ENCODE data around the gene SMIM29.

Gene SMIM29

DNA sequence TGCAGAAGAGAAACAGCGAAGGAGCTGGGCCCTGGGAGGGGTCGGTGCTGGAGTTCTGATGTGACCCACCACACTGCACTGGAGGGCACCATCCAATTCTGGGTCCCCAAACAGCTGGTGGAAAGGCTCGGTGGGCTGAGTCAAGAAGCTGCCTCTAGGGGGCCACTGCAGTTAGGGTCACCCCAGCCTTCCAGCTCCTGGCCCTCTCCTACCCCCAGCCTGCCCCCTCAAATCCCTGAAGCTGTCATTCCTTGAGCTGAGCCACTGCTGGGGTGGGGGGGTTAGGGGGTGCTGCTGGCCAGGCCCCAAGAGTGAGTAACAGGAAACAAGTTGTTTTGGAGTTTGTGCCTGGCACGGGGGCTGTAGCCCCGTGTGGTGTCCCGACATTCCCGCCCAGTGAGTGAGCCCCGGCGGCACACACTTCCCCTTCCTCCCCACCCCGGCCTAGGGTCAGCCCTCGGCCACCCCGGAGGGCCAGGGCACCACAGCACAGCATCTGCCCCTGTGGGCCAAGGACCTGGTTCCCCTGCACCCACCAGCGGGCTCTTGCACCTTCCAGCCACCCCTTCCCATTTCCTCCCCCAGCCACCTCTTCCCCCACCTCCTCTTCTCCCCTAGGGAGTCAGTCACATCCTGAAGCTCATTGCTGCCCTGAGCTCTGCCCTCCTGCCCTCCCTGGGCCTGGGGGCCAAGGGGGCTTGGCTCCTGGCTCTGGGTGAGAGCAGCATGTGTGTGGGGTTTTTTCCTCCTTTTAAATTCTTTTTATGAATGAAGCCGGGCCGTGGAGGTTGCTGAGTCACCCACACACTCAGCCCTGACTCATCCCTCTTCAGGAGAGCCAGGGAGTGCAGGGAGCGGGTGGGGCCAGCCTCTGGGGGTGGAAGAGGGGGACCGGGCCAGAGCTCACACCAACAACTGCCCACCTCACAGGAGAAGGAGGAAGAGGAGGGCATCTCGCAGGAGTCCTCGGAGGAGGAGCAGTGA, 4.6 kb downstream of the SMIM29 start:
- Histone ChIP-seq H3K4me3 (ENCODE audit: low read depth in 1 of 2, low read length in 2 of 2) (no peak overlapping the region), H3K9ac (ENCODE audit: low read length) (no peak overlapping the region), H3K36me3 (ENCODE audit: insufficient read depth, low read length) (peaks cover 11% of the 10 kb centered on the region), H3K4me1 (ENCODE audit: insufficient read depth, low read length) (peaks cover 20% of the 10 kb centered on the region), H3K27ac (ENCODE audit: low read depth, low read length) (no peak overlapping the region), H3K27me3 (ENCODE audit: control insufficient read depth in 1 of 2, insufficient read depth in 2 of 2, low read length in 2 of 2) (no peaks in the 10 kb centered on the region), H3K9me3 (ENCODE audit: low read length) (no peaks in the 10 kb centered on the region)

DNA sequence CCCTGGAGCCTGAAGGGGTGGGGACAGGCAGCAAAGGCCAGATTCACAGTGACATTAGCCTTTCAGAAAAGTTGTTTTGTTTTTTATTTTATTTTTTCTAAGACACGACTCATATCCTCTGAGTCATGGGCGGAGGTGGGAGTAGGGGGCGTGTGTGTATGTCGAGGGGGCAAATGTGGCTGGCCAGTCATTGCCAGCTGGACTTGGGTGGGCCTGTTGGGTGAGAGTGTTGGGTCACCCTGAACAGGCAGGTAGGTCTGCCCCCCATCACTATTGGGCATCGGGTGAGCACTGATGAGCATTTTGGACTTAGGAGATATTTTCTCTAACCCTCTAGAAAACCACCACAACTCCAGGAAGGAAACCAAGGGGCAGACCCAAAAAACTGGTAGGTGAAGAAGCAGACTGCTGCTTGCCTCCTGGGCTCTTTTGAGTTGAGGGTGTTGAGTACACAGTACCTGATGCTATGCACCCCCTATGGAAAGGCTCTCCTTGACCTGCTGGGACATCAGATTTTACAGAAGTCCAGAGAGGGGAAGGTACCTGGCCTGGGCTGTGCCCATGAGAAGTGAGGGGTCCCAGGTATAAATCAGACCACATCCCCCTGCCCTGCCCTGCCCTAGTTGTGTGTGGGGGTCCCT, 5.6 kb downstream of the SMIM29 start:
- peaks cover 11% of the 10 kb centered on the region for H3K36me3 ChIP-seq (ENCODE audit: insufficient read depth, low read length)
- H3K4me3 ChIP-seq (ENCODE audit: low read depth in 1 of 2, low read length in 2 of 2): no peak overlapping the region
- H3K9me3 ChIP-seq (ENCODE audit: low read length): no peaks in the 10 kb centered on the region
- H3K4me1 ChIP-seq (ENCODE audit: insufficient read depth, low read length): peaks cover 20% of the 10 kb centered on the region
- H3K9ac ChIP-seq (ENCODE audit: low read length): no peak overlapping the region
- no peak overlapping the region for H3K27ac ChIP-seq (ENCODE audit: low read depth, low read length)
- H3K27me3 ChIP-seq (ENCODE audit: control insufficient read depth in 1 of 2, insufficient read depth in 2 of 2, low read length in 2 of 2): no peaks in the 10 kb centered on the region

DNA sequence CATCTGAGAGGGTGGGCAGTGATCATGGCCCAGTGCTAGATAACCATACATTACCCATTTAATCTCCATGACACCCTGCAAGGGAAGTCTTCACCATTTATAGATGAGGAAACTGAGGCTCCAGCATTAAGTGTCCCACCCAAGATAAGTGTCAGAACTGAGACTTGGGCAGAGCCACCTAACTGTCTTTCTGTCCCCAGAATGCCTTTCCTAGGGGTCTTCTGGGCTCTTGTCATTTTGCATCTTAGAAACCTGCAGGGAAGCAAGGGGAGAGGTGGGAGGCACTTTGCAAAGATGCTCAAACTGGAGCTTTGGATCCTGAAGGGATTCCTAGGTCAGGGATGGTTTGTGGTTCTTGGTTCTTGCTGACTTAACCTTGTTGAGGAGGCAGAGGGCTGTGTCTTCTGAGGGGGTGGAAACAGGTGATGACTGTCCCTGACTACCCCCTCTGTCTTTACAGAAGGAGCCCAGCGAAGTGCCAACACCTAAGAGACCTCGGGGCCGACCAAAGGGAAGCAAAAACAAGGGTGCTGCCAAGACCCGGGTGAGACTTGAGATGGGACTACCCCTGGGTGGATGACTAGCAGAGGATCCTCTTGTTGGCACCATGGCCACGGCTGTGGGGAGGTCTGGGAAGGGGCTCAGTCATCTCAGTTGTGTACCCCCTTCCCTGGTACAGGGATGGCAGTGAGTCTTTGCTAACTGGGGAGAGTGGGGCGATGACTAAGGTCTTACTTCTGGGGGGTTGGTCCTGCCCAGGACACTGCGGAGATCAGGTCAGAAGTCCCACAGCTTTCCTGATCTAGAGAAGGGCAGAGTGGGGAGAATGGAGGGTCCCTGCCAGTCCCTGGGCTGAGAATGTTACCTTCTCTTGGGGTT, 6.3 kb downstream of the SMIM29 start:
- Histone ChIP-seq H3K4me1 (ENCODE audit: insufficient read depth, low read length) (peaks cover 14% of the 10 kb centered on the region), H3K27ac (ENCODE audit: low read depth, low read length) (no peak overlapping the region), H3K9me3 (ENCODE audit: low read length) (no peaks in the 10 kb centered on the region), H3K9ac (ENCODE audit: low read length) (no peak overlapping the region), H3K27me3 (ENCODE audit: control insufficient read depth in 1 of 2, insufficient read depth in 2 of 2, low read length in 2 of 2) (no peaks in the 10 kb centered on the region), H3K4me3 (ENCODE audit: low read depth in 1 of 2, low read length in 2 of 2) (no peak overlapping the region), H3K36me3 (ENCODE audit: insufficient read depth, low read length) (peaks cover 11% of the 10 kb centered on the region)

DNA sequence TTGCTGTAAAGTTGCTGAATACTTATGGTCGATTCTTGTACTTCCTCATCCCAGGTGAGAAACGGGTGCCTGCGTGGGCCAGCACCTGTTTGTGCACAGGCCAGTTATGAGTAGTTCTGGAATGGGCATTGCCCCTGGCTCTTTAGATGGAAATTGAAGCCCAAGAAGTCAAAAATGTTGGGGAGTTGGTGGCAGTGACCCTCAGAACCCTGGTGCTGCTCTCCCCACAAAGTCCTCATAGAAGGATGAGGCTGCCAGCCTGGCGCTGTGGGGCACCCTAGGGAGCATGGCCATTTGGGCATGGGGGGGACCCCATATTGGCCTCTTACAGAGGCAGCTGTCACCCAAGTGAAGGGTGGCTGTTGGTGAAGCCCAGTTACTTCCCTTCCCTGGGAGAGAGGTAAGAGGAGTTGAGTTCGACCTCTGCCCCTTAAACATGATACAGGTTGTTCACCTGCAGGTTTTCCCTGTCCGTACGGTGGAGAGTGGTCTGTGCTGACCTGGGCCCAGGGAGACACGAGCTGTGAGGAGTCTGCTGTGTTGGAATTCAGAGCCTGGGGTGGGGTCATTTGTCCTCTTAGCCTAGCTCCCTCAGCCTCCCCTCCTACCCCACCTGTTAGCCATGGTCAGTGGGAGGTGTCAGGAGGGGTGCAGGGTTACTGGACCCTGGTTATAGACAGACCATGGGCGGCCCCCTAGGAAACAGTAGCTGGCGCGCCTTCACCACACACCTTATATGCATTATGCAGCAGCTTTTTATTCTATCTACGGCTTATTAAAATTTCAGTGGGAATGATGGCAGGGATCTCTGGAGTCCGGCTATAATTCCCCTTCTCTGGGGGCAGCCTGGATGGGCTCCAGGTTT, 7.2 kb downstream of the SMIM29 start:
- H3K36me3 ChIP-seq (ENCODE audit: insufficient read depth, low read length): peaks cover 11% of the 10 kb centered on the region
- no peak overlapping the region for H3K9ac ChIP-seq (ENCODE audit: low read length)
- H3K9me3 ChIP-seq (ENCODE audit: low read length): no peaks in the 10 kb centered on the region
- H3K4me1 ChIP-seq (ENCODE audit: insufficient read depth, low read length): peaks cover 14% of the 10 kb centered on the region
- H3K27me3 ChIP-seq (ENCODE audit: control insufficient read depth in 1 of 2, insufficient read depth in 2 of 2, low read length in 2 of 2): no peaks in the 10 kb centered on the region
- no peak overlapping the region for H3K27ac ChIP-seq (ENCODE audit: low read depth, low read length)
- no peak overlapping the region for H3K4me3 ChIP-seq (ENCODE audit: low read depth in 1 of 2, low read length in 2 of 2)

DNA sequence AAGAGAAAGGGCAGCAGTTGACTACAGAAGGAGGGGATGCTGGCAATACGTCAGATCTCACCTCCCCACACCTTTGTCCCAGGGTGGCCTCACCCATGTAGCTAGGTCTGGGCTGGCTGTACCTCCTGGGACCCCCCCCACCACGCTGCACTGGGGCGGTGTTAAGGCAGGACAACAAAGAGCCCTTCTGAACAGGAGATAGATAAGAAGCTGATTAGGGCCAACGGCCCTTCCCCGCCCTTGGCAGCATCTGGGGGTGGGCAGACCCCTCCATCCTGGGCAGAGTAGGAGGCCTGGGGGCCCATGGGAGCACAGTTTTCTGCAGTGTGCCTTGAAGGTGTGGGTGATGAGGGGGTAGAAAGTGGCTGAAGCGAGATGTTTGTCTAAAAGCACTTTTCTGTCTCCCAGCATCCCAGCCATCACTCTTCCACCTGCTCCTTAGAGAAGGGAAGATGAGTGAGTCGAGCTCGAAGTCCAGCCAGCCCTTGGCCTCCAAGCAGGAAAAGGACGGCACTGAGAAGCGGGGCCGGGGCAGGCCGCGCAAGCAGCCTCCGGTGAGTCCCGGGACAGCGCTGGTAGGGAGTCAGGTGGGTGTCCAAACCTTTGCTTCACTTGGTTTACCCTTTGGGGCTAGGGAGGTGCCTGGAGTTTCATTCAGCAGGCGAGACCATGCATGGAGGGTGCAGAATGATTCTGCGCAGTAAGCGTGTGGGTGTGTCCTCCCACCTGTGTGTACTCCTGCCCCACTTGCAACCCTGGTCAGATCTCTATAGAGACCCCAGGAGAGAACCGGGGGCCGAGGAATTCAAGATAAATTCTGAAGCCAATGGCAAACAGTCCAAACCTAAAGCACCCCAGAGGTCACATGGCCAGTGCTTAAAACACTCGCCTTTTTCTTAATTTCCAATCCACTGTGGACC, 8.2 kb downstream of the SMIM29 start:
- no peak overlapping the region for H3K9ac ChIP-seq (ENCODE audit: low read length)
- no peak overlapping the region for H3K27ac ChIP-seq (ENCODE audit: low read depth, low read length)

DNA sequence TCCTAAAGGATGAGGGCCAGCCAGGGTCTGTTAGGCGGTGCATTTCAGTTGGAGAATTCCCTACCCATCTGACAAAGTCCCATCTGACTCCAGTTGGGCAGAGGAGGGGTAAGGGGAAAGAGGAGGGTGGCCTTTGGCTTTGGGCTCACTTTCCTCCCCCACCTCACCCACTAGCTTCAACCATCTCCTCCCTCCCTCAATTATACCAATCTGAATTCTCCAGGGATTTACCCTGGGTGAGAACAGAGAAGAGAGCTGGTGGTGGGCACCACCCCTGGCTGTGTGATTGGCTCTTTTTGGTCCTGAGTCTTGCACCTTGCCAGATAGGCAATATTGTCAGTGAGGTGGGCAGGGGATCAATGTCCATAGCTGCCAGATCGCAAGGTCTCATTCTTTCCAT, 8.9 kb downstream of the SMIM29 start:
- H3K9ac ChIP-seq (ENCODE audit: low read length): no peak overlapping the region
- peaks cover 21% of the 10 kb centered on the region for H3K4me1 ChIP-seq (ENCODE audit: insufficient read depth, low read length)
- no peak overlapping the region for H3K27ac ChIP-seq (ENCODE audit: low read depth, low read length)
- no peak overlapping the region for H3K4me3 ChIP-seq (ENCODE audit: low read depth in 1 of 2, low read length in 2 of 2)
- H3K36me3 ChIP-seq (ENCODE audit: insufficient read depth, low read length): peaks cover 11% of the 10 kb centered on the region
- H3K27me3 ChIP-seq (ENCODE audit: control insufficient read depth in 1 of 2, insufficient read depth in 2 of 2, low read length in 2 of 2): no peaks in the 10 kb centered on the region
- no peaks in the 10 kb centered on the region for H3K9me3 ChIP-seq (ENCODE audit: low read length)

More for the DNA sequence above, 8.2 kb downstream of the SMIM29 start:
- Histone ChIP-seq H3K9me3 (ENCODE audit: low read length) (no peaks in the 10 kb centered on the region), H3K27me3 (ENCODE audit: control insufficient read depth in 1 of 2, insufficient read depth in 2 of 2, low read length in 2 of 2) (no peaks in the 10 kb centered on the region), H3K4me3 (ENCODE audit: low read depth in 1 of 2, low read length in 2 of 2) (no peak overlapping the region), H3K4me1 (ENCODE audit: insufficient read depth, low read length) (peaks cover 21% of the 10 kb centered on the region), H3K36me3 (ENCODE audit: insufficient read depth, low read length) (peaks cover 11% of the 10 kb centered on the region)

DNA sequence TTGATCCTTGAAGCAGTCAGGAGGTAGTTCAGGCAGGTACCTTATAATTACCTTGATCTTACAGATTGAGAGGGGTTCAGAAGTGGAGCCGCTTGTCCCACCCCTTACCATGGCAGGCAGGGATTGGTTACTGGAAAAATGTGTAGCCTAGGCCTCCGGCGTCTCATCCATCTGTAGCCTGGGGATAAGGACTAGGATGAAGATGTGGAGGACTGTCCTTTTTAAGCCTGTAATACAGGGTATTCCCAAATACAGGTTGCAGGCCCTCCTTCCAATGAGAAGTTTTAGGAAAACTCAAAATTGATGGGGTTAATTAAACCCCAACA, 9.3 kb downstream of the SMIM29 start:
- H3K27me3 ChIP-seq (ENCODE audit: control insufficient read depth in 1 of 2, insufficient read depth in 2 of 2, low read length in 2 of 2): no peaks in the 10 kb centered on the region
- peaks cover 11% of the 10 kb centered on the region for H3K36me3 ChIP-seq (ENCODE audit: insufficient read depth, low read length)
- no peak overlapping the region for H3K27ac ChIP-seq (ENCODE audit: low read depth, low read length)
- no peak overlapping the region for H3K4me3 ChIP-seq (ENCODE audit: low read depth in 1 of 2, low read length in 2 of 2)
- H3K9me3 ChIP-seq (ENCODE audit: low read length): no peaks in the 10 kb centered on the region
- peaks cover 21% of the 10 kb centered on the region for H3K4me1 ChIP-seq (ENCODE audit: insufficient read depth, low read length)
- no peak overlapping the region for H3K9ac ChIP-seq (ENCODE audit: low read length)

DNA sequence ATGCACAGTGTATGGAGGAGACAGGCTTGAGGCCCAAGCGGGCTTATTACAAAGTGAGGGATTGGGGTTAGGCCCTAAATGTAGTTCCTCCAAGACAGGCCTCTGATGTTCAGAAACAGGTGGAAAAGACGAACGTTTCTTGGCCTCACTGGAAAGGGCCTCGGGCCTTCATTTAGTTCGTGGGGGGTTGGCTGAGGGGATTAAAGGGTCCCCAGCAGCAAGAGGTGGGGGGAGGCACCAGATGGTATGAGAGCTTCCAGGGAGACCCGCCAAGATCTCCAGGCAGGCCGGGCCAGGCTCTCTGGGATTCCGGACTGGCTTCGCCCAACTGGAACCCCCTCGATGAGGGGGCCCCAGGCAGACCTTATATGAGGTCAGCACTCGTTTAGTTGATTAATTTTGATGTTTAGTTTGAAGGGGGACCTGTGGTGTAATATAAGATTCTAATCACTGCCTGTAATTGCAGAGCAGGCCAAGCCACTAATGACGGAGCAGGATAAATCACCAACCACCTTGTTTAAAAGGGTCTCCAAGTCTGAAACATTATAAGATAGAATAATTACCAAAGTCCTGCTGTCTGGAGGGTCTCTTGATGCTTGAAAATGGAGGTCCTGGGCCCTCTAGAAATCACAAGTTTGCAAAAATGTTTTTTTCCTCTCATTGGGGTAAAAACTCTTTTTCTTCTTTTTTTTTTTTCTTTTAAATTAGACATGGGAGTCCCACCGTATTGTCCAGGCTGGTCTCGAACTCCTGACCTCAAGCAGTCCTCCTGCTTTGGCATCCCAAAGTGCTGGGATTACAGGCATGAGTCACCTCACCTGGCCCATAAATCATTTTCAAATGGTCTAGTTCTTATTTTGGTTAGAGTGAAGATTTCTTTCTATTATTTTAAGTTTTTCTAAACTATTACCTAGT, 10.0 kb downstream of the SMIM29 start:
- H3K4me1 ChIP-seq (ENCODE audit: insufficient read depth, low read length): peaks cover 14% of the 10 kb centered on the region
- H3K4me3 ChIP-seq (ENCODE audit: low read depth in 1 of 2, low read length in 2 of 2): peak overlapping the region; percentile 58 to 66
- peaks cover 11% of the 10 kb centered on the region for H3K36me3 ChIP-seq (ENCODE audit: insufficient read depth, low read length)
- H3K9ac ChIP-seq (ENCODE audit: low read length): no peak overlapping the region
- no peaks in the 10 kb centered on the region for H3K9me3 ChIP-seq (ENCODE audit: low read length)
- H3K27me3 ChIP-seq (ENCODE audit: control insufficient read depth in 1 of 2, insufficient read depth in 2 of 2, low read length in 2 of 2): no peaks in the 10 kb centered on the region
- no peak overlapping the region for H3K27ac ChIP-seq (ENCODE audit: low read depth, low read length)

DNA sequence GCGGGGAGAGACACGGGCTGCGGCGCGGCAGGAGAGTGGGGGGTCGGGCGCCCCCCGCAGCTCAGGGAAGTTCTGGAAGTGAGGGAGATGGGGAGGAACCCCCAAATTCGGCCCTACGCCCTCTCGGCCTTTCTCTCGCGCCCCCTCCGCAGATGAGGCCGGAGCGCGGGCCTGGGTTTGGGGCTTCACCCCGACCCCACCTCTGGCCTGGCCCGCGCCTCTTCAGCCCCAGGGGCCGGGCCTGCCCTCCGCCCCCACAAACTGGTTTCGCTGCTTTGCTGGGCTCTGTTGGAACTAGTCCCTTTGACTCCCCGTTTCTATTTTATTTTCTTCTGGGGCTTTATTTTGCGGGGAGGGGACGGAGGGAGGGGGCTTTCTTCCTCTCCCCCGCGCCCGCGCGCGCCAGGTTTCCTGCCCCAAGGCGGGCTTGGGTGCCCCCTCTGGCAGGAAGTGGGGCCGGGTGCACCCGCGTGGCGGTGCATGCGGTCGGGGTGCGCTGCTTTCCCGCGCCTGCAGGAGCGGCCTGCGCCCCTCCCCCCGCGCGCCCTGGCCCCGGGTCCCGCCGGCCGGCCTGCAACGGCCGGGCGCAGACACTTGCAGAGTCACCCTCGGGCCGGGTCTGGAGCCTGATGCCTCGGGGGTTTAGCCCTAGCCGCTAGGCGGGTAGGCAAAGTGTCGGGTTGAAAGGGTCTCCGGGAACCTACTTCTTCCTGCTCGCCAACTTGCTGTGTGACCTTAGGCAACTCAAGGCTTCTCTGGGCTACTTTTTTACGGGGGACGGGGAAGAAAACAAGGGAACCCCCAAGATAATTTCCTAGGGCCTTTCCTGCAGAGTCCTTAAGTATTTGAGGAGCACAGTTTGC, 10.9 kb downstream of the SMIM29 start:
- Histone ChIP-seq H3K4me1 (ENCODE audit: insufficient read depth, low read length) (peaks cover 11% of the 10 kb centered on the region), H3K27me3 (ENCODE audit: control insufficient read depth in 1 of 2, insufficient read depth in 2 of 2, low read length in 2 of 2) (no peaks in the 10 kb centered on the region), H3K4me3 (ENCODE audit: low read depth in 1 of 2, low read length in 2 of 2) (peak overlapping the region; percentile 58 to 66), H3K9ac (ENCODE audit: low read length) (no peak overlapping the region), H3K36me3 (ENCODE audit: insufficient read depth, low read length) (peaks cover 11% of the 10 kb centered on the region), H3K9me3 (ENCODE audit: low read length) (no peaks in the 10 kb centered on the region), H3K27ac (ENCODE audit: low read depth, low read length) (peak overlapping the region; percentile 41)

All from muscle layer of colon (tissue), 2 donors.